Measurements from ENCODE around the gene CACNA1H. TPM values are rescaled to one million over a fixed set of nuclear protein-coding genes. Genes with fewer than 3 reads are reported as not detected.

Gene CACNA1H
- total and polyA plus RNA-seq, 2 of the 4 experiments (the other 2 are of a cell fraction), result 1.6 to 5.8 TPM

DNA sequence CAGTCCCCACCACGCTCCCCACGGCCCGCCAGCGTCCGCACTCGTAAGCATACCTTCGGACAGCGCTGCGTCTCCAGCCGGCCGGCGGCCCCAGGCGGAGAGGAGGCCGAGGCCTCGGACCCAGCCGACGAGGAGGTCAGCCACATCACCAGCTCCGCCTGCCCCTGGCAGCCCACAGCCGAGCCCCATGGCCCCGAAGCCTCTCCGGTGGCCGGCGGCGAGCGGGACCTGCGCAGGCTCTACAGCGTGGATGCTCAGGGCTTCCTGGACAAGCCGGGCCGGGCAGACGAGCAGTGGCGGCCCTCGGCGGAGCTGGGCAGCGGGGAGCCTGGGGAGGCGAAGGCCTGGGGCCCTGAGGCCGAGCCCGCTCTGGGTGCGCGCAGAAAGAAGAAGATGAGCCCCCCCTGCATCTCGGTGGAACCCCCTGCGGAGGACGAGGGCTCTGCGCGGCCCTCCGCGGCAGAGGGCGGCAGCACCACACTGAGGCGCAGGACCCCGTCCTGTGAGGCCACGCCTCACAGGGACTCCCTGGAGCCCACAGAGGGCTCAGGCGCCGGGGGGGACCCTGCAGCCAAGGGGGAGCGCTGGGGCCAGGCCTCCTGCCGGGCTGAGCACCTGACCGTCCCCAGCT lies 67.3 kb downstream of the CACNA1H start:
- TF ChIP-seq BHLHE40 (IDR thresholded peaks at IDR 0.05; ENCODE audit: low read depth, low read length) (no peak), FOS (IDR thresholded peaks at IDR 0.05; ENCODE audit: low read depth, low read length) (no peak), MXI1 (IDR thresholded peaks at IDR 0.05; ENCODE audit: borderline replicate concordance, low read depth, low read length) (no peak), NFE2L2 (IDR thresholded peaks at IDR 0.05; ENCODE audit: low read depth, low read length) (no peak)
- Histone ChIP-seq H3K23ac (ENCODE audit: low read depth, low read length) (no peak overlapping the region), H2BK20ac (ENCODE audit: low read depth, low read length) (no peak overlapping the region), H3K18ac (ENCODE audit: low read depth, low read length) (no peak overlapping the region), H2BK120ac (ENCODE audit: low read depth, low read length) (no peak overlapping the region), H3K9ac (ENCODE audit: low read depth, low read length) (no peak overlapping the region), H3K14ac (replicated peaks; ENCODE audit: low read depth, low read length) (no peak overlapping the region), H3K4me2 (ENCODE audit: low read depth, low read length) (no peak overlapping the region), H3K27ac (ENCODE audit: insufficient read depth, low read length) (no peak overlapping the region), H2AFZ (replicated peaks; ENCODE audit: low read length, poor library complexity) (no peak overlapping the region), H4K20me1 (ENCODE audit: insufficient read depth, low read length) (no peaks in the 10 kb centered on the region), H3K9me1 (ENCODE audit: insufficient read depth, low read length) (no peaks in the 10 kb centered on the region), H4K91ac (ENCODE audit: insufficient read depth, low read depth, low read length) (no peak overlapping the region), H2AK9ac (replicated peaks; ENCODE audit: low read depth, low read length, poor library complexity) (no peak overlapping the region), H3K4me1 (ENCODE audit: control insufficient read depth, insufficient read depth, low read length) (no peaks in the 10 kb centered on the region), H2AK5ac (ENCODE audit: low read depth, low read length) (no peak overlapping the region), H3K4me3 (ENCODE audit: insufficient read depth, low read depth, low read length) (no peak overlapping the region), H2BK5ac (ENCODE audit: low read depth, low read length, poor library complexity, severe bottlenecking) (no peak overlapping the region), H2BK15ac (ENCODE audit: low read depth, low read length) (no peak overlapping the region), H3K79me1 (ENCODE audit: low read depth in 1 of 2, low read length in 2 of 2) (no peaks in the 10 kb centered on the region), H3K56ac (ENCODE audit: extremely low read depth, insufficient read depth, low read length) (no peak overlapping the region), H3K4ac (ENCODE audit: low read depth, low read length) (no peak overlapping the region), H4K8ac (ENCODE audit: low read depth in 2 of 2, low read length in 2 of 2) (no peak overlapping the region), H4K5ac (ENCODE audit: low read depth, low read length) (no peak overlapping the region), H3K27me3 (ENCODE audit: control insufficient read depth, insufficient read depth, low read length) (no peaks in the 10 kb centered on the region), H3K36me3 (ENCODE audit: control insufficient read depth, insufficient read depth, low read length) (peaks cover 2% of the 10 kb centered on the region; the same call in 1 of the 2 replicates), H3K9me3 (ENCODE audit: control insufficient read depth, insufficient read depth, low read length) (no peaks in the 10 kb centered on the region)
- 88% methylated on average over 18 of the region's 55 CpGs; no CpG with 5 or more reads in 1 of the 2 experiments for WGBS, 2 experiments (ENCODE audit: extremely low coverage in 2 of 2, insufficient read length in 1 of 2)
- dilution Hi-C loops (cut with HindIII; ENCODE audit: low sequenced_read_pairs, unreplicated experiment), result no loop called here
- ChIA-PET CTCF (no interaction called here), POLR2A (ENCODE audit: unreplicated experiment) (no interaction called here)
- DNase-seq, result no peak
- no peak for ATAC-seq (ENCODE audit: low read depth)
- in situ Hi-C loops (cut with MboI; ENCODE audit: low sequenced_read_pairs), result loop anchor here (25.0 kb wide), 1 partner anchor 408 kb away; the partner anchor contains the start of gene GNG13
- intact Hi-C loops (cut with micrococcal nuclease), result no loop called here
- no TSS peak for BruUV-seq (replicated peaks)
